HG02678 (cell line): Measurements from ENCODE around the gene NEK4.

Source experiments
- ATAC-seq: cut with Tn5 transposase; IDR thresholded peaks from one replicate; pipeline ENCODE4 v1.9.1; 2021; ENCODE audit warnings: mild to moderate bottlenecking, moderate library complexity; ENCODE audit not compliant: unreplicated experiment

The NEK4 gene

GRCh38 chr3:52705438-52705687 lies 65.4 kb downstream of the NEK4 start:
- no peak for ATAC-seq

GRCh38 chr3:52704611-52705437 lies 65.9 kb downstream of the NEK4 start:
- peak; percentile 2 for ATAC-seq

GRCh38 chr3:52703341-52703740 lies 67.4 kb downstream of the NEK4 start:
- no peak for ATAC-seq

DNA sequence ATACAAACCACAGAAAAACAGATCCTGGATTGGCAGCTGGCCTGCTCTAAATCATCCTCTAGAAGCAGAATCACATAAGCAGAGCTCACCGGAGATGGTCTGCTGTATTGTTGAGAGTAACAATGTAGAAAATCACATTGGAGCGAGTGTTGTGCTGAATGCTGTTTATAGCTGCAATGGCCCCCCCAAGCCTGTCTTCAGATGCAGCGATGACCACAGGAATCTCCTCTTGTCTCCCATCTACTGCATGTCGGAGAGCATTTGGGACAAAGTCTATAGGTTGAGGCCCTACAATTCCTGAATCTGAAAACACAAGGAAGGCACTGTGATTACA lies 73.1 kb downstream of the NEK4 start:
- ATAC-seq = no peak

DNA sequence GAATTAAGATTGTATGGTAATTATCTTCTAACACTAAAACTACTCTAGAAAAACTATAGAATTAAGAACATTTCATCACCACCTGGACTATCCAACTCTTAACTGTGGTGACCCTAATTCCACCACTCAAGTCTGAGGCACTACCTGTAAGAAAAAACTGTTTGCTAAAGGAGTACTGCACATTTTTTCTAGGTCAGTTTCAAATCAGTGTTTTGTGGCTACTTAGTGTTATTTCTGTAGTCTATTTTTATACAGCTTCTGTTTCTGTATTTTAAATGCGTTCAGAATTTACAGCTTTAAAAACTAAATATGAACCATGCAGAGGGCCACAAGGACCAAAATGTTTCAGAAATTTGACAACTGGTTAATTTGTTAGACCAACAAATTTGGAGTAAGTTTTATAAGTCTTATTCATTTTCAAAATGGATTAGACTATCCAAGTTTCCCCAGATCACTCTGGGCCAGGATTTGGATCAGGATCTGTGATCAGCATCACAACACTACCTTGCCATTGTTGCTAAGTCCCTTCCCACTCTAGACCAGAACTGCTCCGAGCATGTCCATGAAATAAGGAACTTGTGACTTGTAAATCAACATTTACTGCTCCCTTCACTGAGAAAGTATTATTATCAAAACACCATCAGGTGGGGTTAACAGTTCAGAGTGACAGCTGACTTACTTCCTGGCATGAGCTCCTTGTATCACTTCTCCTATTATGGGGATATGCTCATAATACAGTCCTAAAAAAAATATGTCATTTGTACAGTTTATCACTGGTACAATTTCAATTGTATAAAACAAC lies 73.7 kb downstream of the NEK4 start:
- ATAC-seq = no peak

- no peak for ATAC-seq
Observed at GRCh38 chr3:52695798-52696671, 74.7 kb downstream of the NEK4 start.

DNA sequence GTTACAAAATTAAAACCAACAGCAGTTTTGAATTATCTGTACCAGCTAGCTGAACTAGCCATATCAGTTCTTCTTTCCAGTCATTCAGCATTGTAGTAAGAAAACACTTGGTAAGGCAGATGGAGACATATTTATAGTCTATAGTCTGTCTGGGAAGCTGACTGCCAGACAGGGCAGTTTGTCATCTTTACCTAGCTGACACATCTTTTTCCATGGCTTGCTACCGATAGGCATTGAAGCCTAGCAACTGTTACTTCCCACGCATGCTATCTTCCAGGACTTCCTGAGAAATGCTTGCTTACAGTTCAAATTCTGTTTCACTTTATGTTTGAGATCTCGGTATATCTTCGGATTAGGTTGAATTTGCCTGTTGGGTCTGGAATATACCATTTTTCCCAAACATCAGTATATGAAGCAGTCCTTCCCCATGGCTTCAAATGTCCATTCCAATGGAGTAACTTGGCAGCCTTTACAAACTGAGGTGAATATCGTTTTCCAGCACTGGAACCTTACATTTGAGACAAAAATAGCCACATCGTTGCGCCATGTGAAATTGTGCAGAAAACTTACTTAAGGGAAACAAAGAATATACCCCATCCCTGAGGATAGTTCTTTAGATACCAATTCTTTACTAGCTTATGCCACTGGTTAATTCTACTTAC lies 76.1 kb downstream of the NEK4 start:
- ATAC-seq = no peak

DNA sequence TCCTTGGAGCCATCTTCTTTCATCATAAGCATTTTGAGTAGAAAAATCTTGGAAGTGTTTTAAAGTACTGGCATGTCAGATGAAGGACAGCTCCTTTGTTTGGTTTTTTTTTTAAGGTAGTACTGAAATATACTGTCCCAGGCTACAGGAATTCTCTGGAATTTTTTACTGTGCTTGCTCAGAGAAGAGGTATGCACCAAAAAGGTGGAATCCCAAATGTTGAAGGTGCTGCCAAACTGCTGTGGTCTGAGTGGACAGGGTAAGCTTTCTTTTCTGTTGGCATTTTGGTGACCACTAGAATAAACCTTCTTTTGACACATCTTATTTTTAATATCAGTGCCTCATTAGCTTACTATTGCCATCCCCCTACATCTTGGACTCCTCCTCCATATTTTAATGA lies 77.7 kb downstream of the NEK4 start:
- ATAC-seq = no peak

- no peak for ATAC-seq
Observed at GRCh38 chr3:52690560-52690959, 80.2 kb downstream of the NEK4 start.

DNA sequence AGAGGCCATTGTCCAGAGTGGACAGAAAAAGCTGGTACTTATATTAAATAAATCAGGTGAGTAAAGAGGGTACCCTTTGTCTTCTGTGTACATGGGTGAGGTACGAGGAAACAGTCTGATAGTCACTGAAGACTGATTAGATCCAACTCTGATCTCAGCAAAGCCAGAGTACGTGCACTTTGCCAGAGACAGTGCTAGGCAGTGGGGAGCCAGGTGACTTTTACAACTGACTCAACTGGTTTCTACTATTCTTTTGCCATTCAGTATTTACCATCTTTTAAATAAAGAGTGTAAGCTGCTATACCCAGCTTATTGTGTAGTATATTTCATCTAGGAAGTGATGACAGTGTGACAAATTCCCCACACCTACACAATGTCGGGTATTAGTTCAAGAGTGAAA lies 81.6 kb downstream of the NEK4 start:
- no peak for ATAC-seq

DNA sequence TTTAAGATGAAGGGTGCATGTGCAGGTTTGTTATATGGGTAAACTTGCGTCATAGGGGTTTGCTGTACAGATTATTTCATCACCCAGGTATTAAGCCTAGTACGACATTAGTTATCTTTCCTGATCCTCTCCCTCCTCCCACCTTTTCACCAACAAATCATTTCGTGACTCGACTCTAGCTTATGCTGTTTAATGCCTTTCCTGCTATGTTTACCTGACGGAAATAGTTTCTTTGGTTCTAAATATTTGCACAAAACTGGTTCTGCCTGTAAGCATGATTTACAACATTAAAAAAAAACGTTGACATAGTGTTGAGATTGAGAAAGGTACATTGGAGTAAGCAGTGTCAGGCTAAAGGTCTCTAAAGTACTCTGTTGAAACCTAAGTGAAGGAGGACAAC lies 82.5 kb downstream of the NEK4 start:
- no peak for ATAC-seq

GRCh38 chr3:52685709-52686691 lies 84.7 kb downstream of the NEK4 start, which contains the start of the genes GNL3 and PBRM1:
Gene GNL3 (plus strand): TSS chr3:52686032. CDS start chr3:52686093, 61 bp downstream.
Gene PBRM1 (minus strand): TSS chr3:52685913.
- peak; percentile 72 for ATAC-seq

- ATAC-seq = peak; percentile 80
Observed at GRCh38 chr3:52685285-52685708, 85.4 kb downstream of the NEK4 start.

DNA sequence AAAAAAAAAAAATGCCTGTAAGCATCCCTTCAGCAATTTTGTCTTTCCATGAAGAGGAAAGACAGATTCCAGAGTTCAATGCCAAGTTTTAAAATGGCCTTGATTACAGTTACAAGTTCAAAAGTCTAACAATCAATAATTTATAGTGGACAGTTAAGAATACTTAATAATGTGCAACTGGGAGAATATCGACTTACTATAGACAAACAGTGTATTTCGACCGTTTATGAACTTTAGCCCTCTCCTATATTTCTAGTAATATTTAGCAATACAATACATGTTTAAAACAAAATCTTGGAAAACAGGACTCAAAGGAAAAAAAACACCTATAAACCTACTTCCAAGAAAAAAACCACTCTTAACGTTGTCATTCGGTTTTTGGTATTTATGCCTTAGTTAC lies 86.6 kb downstream of the NEK4 start:
- ATAC-seq = no peak

DNA sequence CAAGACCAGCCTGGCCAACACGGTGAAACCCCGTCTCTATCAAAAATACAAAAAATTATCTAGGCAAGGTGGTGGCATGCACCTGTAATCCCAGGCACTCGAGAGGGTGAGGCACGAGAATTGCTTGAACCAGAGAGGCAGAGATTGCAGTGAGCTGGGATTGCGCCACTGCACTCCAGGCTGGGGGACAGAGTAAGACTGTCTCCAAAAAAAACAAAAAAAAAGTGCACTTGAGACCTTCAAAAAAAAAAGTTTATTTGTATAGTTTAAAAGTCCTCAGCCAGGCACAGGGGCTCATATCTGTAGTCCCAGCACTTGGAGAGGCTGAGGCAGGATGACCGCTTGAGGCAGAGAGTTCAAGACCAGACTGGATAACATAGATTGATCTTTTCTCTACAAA lies 87.1 kb downstream of the NEK4 start:
- ATAC-seq = no peak

GRCh38 chr3:52682016-52682415 lies 88.7 kb downstream of the NEK4 start:
- ATAC-seq = no peak

DNA sequence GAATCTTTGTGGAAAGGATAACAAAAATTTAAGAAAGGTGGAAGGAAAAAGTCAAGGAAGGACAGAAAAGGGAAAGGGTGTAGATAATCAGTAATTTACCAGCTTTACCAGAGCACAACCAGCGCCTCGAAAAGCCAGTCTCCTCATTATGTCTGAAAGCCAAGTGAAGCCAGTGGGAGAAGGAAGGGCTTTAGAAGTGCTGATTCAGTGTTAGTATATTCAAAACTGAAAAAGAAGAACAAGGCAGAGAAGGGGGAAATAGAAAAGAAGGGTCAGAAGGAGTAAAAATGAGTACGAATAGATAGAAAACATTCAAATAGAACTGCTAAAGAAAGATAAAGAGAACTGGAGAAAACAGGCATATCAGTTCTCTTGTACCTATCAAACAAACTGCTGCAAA lies 89.1 kb downstream of the NEK4 start:
- ATAC-seq = no peak

GRCh38 chr3:52679811-52680210 lies 90.9 kb downstream of the NEK4 start:
- no peak for ATAC-seq

DNA sequence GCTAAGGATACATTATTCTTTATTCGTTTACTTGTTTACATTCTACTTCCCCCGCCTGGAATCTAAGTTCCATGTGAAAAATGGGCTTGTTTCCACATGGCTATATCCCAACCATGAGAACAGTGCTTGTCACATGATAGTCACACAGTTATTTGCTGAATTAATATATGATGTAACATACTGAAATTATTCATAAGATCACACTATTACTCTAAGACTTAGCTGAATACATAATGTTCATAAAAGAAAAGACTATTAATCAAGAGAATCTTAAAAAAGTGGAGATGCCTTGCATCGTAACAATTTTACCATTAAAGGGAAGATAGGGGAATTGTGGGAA lies 91.6 kb downstream of the NEK4 start:
- no peak for ATAC-seq
